Mesodermal cell (in vitro differentiated cells): ENCODE results near the gene AAMDC.
"Not testable (repeated sequence)": the region's sequence is repeated elsewhere in the genome, so short reads cannot be mapped to it uniquely, and the experiment has no call there.

Experiments used
- H3K27ac ChIP-seq: 2 replicates; pipeline ENCODE4 v1.7.0; 2013; ENCODE audit warnings: mild to moderate bottlenecking, low read depth, low read length, moderate library complexity; ENCODE audit not compliant: severe bottlenecking
- H3K36me3 ChIP-seq: 2 replicates; pipeline ENCODE4 v1.7.1; 2013; ENCODE audit warnings: mild to moderate bottlenecking, low read length, moderate library complexity; ENCODE audit not compliant: control insufficient read depth, insufficient read depth
- H3K4me1 ChIP-seq: one replicate; pipeline ENCODE4 v1.7.1; 2013; ENCODE audit warnings: mild to moderate bottlenecking, low read length; ENCODE audit not compliant: insufficient read depth, control insufficient read depth, poor library complexity, severe bottlenecking
- H3K4me3 ChIP-seq: 2 replicates; pipeline ENCODE4 v1.7.0; 2013; ENCODE audit warnings: low read length, control low read depth, mild to moderate bottlenecking; ENCODE audit not compliant: insufficient read depth, poor library complexity, severe bottlenecking; ENCODE audit errors: extremely low read depth
- H3K9me3 ChIP-seq: 2 replicates; pipeline ENCODE4 v1.7.1; 2013; ENCODE audit warnings: mild to moderate bottlenecking, low read length, moderate library complexity; ENCODE audit not compliant: control insufficient read depth
- WGBS, 2 experiments: methylation state at CpG; one replicate each; pipeline ENCODE4 v1.1.5; 2013; ENCODE audit warnings: missing lambda C conversion rate in 2 of 2; ENCODE audit not compliant: insufficient coverage in 2 of 2; 5-methylcytosine and 5-hydroxymethylcytosine counted together

Gene AAMDC

DNA sequence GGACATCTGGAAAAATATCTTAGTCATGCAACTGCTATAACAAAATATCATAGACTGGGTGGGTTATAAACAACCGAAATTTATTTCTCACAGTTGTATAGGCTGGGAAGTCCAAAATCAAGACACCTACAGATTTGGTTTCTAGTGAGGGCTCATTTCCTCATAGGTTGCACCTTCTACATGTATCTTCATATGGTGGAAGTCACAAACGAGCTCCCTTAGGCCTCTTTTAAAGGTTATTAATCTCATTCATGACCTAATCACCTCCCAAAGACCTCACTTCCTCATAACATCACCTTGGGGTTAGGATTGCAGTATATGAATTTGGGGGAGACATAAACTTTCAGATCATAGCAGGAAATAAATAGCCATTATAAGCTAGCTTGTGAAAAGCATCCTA lies 88.3 kb downstream of the AAMDC start:
- Histone ChIP-seq H3K9me3 (no peaks in the 10 kb centered on the region), H3K36me3 (peaks cover 32% of the 10 kb centered on the region), H3K4me3 (no peak overlapping the region), H3K4me1 (no peaks in the 10 kb centered on the region), H3K27ac (peak overlapping the region; percentile 12)
- WGBS, 2 experiments = 88% methylated on average over 1 of the region's 2 CpGs; no CpG with 5 or more reads in 1 of the 2 experiments

- H3K4me3 ChIP-seq, H3K4me1 ChIP-seq, H3K27ac ChIP-seq, H3K9me3 ChIP-seq: not testable (repeated sequence)
- peaks cover 23% of the 10 kb centered on the region for H3K36me3 ChIP-seq
- WGBS, 2 experiments = 100% methylated on average over 2 of the region's 6 CpGs; no CpG with 5 or more reads in 1 of the 2 experiments
Measured at GRCh38 chr11:77910828-77911227, 89.9 kb downstream of the AAMDC start.

- WGBS, 2 experiments = no CpG with 5 or more reads among the region's 4 CpGs
- not testable (repeated sequence) for H3K4me1 ChIP-seq, H3K9me3 ChIP-seq, H3K4me3 ChIP-seq, H3K27ac ChIP-seq
- H3K36me3 ChIP-seq = peaks cover 13% of the 10 kb centered on the region
Measured at GRCh38 chr11:77913608-77914306, 92.8 kb downstream of the AAMDC start.

DNA sequence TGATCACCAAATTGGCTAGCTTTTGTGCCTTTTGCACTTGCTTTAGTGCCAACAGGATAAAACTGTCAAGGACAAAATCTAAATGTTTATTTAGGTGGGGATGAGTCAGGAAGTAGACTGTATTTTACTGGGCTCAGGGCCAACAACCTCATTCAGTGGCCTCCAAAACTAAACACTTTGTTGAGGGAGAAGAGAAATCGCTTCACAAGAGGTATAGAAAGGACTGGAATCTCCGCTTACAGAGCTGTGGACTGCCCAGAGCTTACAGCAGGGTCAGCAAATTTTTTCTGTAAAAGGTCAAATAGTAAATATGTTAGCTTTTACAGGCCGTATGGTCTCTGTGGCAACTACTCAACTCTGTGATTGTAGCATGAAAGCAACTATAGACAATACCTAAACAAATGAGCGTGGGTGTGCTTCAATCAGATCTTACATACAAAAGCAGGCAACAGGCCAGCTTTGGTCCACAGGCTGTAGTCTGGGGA lies 93.4 kb downstream of the AAMDC start:
- H3K4me3 ChIP-seq, H3K9me3 ChIP-seq, H3K4me1 ChIP-seq: not testable (repeated sequence)
- WGBS, 2 experiments = 91 to 93% methylated on average over 2 to 4 of the region's 4 CpGs
- peak overlapping the region; percentile 45 for H3K27ac ChIP-seq
- peaks cover 12% of the 10 kb centered on the region for H3K36me3 ChIP-seq

DNA sequence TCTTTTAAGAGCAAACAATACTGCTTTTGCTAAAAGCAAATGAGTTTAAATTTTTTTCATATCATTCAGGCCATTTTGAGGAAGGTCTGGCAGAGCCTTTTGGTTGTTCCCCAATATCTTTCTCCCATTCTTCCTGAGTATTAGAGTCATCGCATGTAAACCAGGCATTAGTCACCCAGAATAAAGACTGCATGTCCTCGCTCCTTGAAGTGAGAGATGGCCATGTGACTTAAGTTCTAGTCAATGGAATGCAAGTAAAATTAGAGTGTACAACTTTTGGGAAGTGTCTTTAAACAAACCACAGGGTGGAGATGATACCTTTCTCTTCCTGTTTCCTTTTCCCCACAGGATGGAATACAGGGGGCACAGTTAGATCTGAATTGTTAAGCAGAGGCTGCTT lies 96.8 kb downstream of the AAMDC start:
- not testable (repeated sequence) for H3K36me3 ChIP-seq, H3K27ac ChIP-seq, H3K4me3 ChIP-seq, H3K9me3 ChIP-seq, H3K4me1 ChIP-seq
- no CpG with 5 or more reads among the region's 2 CpGs for WGBS, 2 experiments
